Testis (tissue), 3 donors: ENCODE data around the gene ABCB6. TPM values are rescaled to one million over a fixed set of nuclear protein-coding genes. Genes with fewer than 3 reads are reported as not detected.

Experiments used
- DNase-seq: peaks from one replicate; pipeline ENCODE4 v3.0.0-alpha.2; 2019
- H3K27ac ChIP-seq, 2 donors: fragments of 200-600 bp; sonication (generic); one replicate each; pipeline ENCODE4 v1.5.1; 2019
- H3K27me3 ChIP-seq: fragments of 200-600 bp; sonication (generic); one replicate; pipeline ENCODE4 v1.5.1; 2019
- H3K36me3 ChIP-seq: fragments of 200-600 bp; sonication (generic); one replicate; pipeline ENCODE4 v1.5.1; 2017; ENCODE audit warnings: low read depth; ENCODE audit errors: missing control alignments
- H3K4me1 ChIP-seq: fragments of 200-600 bp; sonication (generic); one replicate; pipeline ENCODE4 v1.5.1; 2019
- H3K4me3 ChIP-seq, 2 donors: fragments of 200-600 bp; sonication (generic); one replicate each; pipeline ENCODE4 v1.5.1; 2017 to 2019
- H3K9me3 ChIP-seq: fragments of 200-600 bp; sonication (generic); one replicate; pipeline ENCODE4 v1.5.1; 2017
- POLR2A ChIP-seq: fragments of 450-650 bp; IDR thresholded peaks from one replicate; pipeline ENCODE4 v1.6.1; 2017; ENCODE audit warnings: antibody characterized with exemption, mild to moderate bottlenecking, moderate library complexity
- WGBS, 2 donors: methylation state at CpG; one replicate each; pipeline ENCODE4 v1.1.5; 2018; 5-methylcytosine and 5-hydroxymethylcytosine counted together
- intact Hi-C: fragments of 100-400 bp; cut with DNase I; formaldehyde crosslinking; loops from one replicate; pipeline ENCODE4 v1.15.1; 2023; ENCODE audit warnings: low total_unique reads
- polyA plus RNA-seq: library from polyadenylated mRNA; stranded (reverse); fragments of 350-450 nt; fragmentation: Illumina TruSeq; extraction: RNeasy Lipid Tissue Mini Kit (QIAGEN cat#74804); gene quantifications from one replicate; pipeline ENCODE4 v1.2.3, GENCODE V29; 2014; ENCODE audit warnings: low read depth, low replicate concordance; ENCODE audit not compliant: insufficient read depth
- total RNA-seq, 2 donors: library from RNA; depleted of rRNA; stranded (reverse); fragments of >200 nt; gene quantifications; one replicate each; pipeline ENCODE4 v1.2.3, GENCODE V29; 2016
- TF ChIP-seq, protein P1 (sequence below), 3 experiments: fragments of 450-650 bp in 2 of 3; fragments of 200-600 bp in 1 of 3; sonication (generic) in 1 of 3; IDR thresholded peaks; one replicate each; pipeline ENCODE4 v1.5.1; 2016 to 2019; ENCODE audit warnings: antibody characterized with exemption in 3 of 3, mild to moderate bottlenecking in 2 of 3, moderate library complexity in 1 of 3

Gene ABCB6
- total and polyA plus RNA-seq, 3 donors from 2014 or later = 43.8 to 94.8 (median 47.0) TPM

- Histone ChIP-seq H3K36me3 (no peaks in the 10 kb centered on the region), H3K4me1 (peaks cover 26% of the 10 kb centered on the region), H3K27me3 (no peaks in the 10 kb centered on the region), H3K9me3 (no peaks in the 10 kb centered on the region), H3K27ac (no peak overlapping the region), H3K4me3 (no peak overlapping the region)
- TF ChIP-seq, protein P1, sequence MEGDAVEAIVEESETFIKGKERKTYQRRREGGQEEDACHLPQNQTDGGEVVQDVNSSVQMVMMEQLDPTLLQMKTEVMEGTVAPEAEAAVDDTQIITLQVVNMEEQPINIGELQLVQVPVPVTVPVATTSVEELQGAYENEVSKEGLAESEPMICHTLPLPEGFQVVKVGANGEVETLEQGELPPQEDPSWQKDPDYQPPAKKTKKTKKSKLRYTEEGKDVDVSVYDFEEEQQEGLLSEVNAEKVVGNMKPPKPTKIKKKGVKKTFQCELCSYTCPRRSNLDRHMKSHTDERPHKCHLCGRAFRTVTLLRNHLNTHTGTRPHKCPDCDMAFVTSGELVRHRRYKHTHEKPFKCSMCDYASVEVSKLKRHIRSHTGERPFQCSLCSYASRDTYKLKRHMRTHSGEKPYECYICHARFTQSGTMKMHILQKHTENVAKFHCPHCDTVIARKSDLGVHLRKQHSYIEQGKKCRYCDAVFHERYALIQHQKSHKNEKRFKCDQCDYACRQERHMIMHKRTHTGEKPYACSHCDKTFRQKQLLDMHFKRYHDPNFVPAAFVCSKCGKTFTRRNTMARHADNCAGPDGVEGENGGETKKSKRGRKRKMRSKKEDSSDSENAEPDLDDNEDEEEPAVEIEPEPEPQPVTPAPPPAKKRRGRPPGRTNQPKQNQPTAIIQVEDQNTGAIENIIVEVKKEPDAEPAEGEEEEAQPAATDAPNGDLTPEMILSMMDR (IDR thresholded peaks at IDR 0.05) = no peak
- no peak for TF ChIP-seq POLR2A
- intact Hi-C loops = no loop called here
- DNase-seq = no peak
- 87 to 93% methylated on average over 10 to 16 of the region's 16 CpGs for WGBS, 2 donors
These were observed 3.3 kb upstream of the ABCB6 start for GRCh38 chr2:219221957-219222518.

- Histone ChIP-seq H3K4me3 (no peak overlapping the region), H3K9me3 (no peaks in the 10 kb centered on the region), H3K27ac (no peak overlapping the region), H3K27me3 (no peaks in the 10 kb centered on the region), H3K36me3 (no peaks in the 10 kb centered on the region), H3K4me1 (peaks cover 27% of the 10 kb centered on the region)
- intact Hi-C loops = no loop called here
- TF ChIP-seq, protein P1 (IDR thresholded peaks at IDR 0.05) = no peak
- TF ChIP-seq POLR2A = no peak
- DNase-seq = no peak
- WGBS, 2 donors = 91 to 92% methylated on average over 12 to 19 of the region's 19 CpGs
These were observed 2.1 kb upstream of the ABCB6 start for GRCh38 chr2:219220652-219221402.

- Histone ChIP-seq H3K36me3 (no peaks in the 10 kb centered on the region), H3K27ac (no peak overlapping the region), H3K9me3 (no peaks in the 10 kb centered on the region), H3K27me3 (no peaks in the 10 kb centered on the region), H3K4me1 (peaks cover 27% of the 10 kb centered on the region), H3K4me3 (no peak overlapping the region)
- 71 to 83% methylated on average over 17 to 18 of the region's 18 CpGs for WGBS, 2 donors
- no peak for DNase-seq
- intact Hi-C loops = no loop called here
- TF ChIP-seq, protein P1 (IDR thresholded peaks at IDR 0.05) = no peak
- TF ChIP-seq POLR2A = no peak
These were observed 1.2 kb upstream of the ABCB6 start for GRCh38 chr2:219219784-219220532.

DNA sequence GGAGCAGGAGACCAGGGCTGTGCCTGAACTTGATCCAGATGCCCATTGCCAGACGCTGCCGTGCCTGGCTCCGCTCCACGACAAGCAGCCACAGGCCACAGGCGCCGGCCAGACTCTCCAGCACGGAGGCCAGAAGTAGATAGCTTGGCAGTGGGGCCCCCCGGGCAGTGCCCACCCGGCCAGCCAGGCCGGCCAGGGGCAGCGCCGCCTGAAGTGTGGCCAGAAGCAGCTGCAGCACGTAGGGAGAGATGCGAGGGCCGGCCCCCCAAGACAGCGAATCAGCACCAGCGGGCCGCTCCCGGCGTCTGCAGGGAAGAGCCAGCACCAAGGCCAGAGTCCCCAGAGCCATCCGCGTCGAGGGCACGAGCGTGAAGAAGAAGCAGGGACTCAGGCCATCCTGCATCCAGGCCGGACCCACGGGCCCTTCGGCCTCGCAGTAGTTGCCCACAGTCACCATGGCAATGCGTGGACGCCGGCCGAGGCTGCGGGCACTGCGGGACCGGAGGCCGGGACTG lies 484 bp downstream of the ABCB6 start:
- H3K9me3 ChIP-seq = no peaks in the 10 kb centered on the region
- 1% methylated on average over 37 of the region's 37 CpGs; no CpG with 5 or more reads in 1 of the 2 donors for WGBS, 2 donors
- peak overlapping the region; percentile 59 to 71 for H3K4me3 ChIP-seq
- no peak for TF ChIP-seq POLR2A
- TF ChIP-seq, protein P1 (IDR thresholded peaks at IDR 0.05) = no peak
- H3K36me3 ChIP-seq = no peaks in the 10 kb centered on the region
- peak; percentile 75 for DNase-seq
- H3K4me1 ChIP-seq = peaks cover 27% of the 10 kb centered on the region
- peak overlapping the region; percentile 75 to 93 for H3K27ac ChIP-seq
- intact Hi-C loops = no loop called here
- no peaks in the 10 kb centered on the region for H3K27me3 ChIP-seq
